GM18499 (cell line): Measurements from ENCODE around the gene EVC2.

Experiments
- ATAC-seq: cut with Tn5 transposase; IDR thresholded peaks from one replicate; pipeline ENCODE4 v1.9.1; 2021; ENCODE audit warnings: moderate number of reproducible peaks; ENCODE audit not compliant: insufficient read depth, unreplicated experiment

The EVC2 gene

GRCh38 chr4:5572114-5572513, 136.2 kb downstream of the EVC2 start:
- no peak for ATAC-seq

GRCh38 chr4:5571646-5572045, 136.7 kb downstream of the EVC2 start:
- no peak for ATAC-seq

DNA sequence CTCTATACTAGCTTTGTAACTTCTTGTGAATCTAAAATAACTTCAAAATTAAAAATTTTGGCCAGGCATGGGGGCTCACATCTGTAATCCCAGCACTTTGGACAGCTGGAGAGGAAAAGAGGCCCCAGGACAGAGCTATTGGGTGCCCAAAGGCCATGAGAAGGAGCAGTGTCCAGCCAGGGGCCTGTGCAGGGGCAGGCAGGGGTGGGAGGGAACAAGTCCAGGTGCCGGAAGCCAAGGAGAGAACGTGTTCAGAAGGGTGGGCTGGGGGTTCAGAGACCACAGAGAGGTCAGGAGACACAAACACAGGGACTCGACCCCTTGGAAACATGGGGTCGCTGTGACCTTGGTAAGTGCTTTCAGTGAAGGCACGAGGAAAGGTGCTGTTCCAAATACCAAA, 138.9 kb downstream of the EVC2 start:
- ATAC-seq = no peak

- ATAC-seq = no peak
Measured at GRCh38 chr4:5568931-5569330, 139.4 kb downstream of the EVC2 start.

DNA sequence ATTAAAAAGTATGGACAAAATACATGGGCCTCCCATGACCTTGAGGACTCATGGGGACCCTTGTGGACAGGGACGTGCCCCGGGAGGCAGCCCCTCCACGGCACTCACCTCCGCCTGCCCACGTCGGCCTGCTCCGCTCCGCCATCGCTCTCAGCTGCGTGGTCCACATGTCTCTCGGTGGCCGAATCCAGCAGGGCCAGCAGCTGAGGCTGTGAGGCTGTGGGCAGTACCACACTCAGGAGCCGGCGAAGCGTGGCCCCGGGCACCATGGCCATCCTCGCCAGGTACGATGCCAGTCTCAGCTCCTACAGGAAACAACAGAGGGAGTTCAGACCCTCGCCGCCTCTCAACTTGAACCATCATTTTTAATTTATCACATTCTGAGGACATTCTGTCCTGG, 140.0 kb downstream of the EVC2 start:
- no peak for ATAC-seq

- no peak for ATAC-seq
Measured at GRCh38 chr4:5566991-5567390, 141.4 kb downstream of the EVC2 start.

- no peak for ATAC-seq
Measured at GRCh38 chr4:5566526-5566925, 141.8 kb downstream of the EVC2 start.

DNA sequence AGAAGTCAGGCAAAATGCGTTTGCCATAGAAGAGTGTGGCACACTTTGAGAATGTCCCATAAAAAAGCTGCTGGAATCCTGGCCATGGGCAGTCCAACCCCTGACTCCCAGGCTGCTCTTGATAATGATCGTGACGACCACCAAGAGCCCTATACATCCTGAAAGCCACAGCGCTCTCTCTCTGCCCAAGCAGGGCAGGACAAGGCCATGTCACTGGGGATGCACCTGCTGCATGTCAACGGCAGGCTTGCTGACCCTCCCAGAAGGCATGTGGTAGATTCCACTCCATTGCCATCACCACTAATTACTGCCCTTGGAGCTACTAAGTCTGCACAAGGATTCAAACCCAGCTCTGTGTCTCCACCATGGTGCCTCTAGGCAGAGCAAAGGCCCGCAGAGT, 144.5 kb downstream of the EVC2 start:
- ATAC-seq = no peak

- no peak for ATAC-seq
Measured at GRCh38 chr4:5562476-5562875, 145.9 kb downstream of the EVC2 start.

- no peak for ATAC-seq
Measured at GRCh38 chr4:5561286-5561685, 147.1 kb downstream of the EVC2 start.

GRCh38 chr4:5558502-5558901, 149.9 kb downstream of the EVC2 start:
- ATAC-seq = no peak

DNA sequence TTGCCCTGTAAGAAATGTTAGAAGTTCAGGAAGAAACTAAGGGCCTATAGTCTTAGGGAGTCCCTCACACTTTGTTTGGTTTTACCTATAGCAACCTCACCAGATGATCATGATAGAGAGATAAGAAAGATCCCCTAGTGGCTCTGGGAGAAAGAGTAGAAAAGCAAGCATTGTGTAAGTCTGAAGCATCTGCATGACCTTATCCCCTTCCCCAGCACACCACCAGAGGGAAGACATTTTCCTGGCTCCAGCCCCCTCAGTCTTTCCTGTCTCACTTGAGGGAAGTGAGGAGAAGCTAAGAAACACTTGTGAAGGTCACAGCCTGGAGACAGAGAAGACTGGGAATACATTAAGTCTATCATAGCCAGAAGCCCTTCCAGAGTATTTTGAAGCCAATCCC, 154.0 kb downstream of the EVC2 start:
- no peak for ATAC-seq

GRCh38 chr4:5553801-5554200, 154.6 kb downstream of the EVC2 start:
- ATAC-seq = no peak

- no peak for ATAC-seq
Measured at GRCh38 chr4:5552451-5552850, 155.9 kb downstream of the EVC2 start.

DNA sequence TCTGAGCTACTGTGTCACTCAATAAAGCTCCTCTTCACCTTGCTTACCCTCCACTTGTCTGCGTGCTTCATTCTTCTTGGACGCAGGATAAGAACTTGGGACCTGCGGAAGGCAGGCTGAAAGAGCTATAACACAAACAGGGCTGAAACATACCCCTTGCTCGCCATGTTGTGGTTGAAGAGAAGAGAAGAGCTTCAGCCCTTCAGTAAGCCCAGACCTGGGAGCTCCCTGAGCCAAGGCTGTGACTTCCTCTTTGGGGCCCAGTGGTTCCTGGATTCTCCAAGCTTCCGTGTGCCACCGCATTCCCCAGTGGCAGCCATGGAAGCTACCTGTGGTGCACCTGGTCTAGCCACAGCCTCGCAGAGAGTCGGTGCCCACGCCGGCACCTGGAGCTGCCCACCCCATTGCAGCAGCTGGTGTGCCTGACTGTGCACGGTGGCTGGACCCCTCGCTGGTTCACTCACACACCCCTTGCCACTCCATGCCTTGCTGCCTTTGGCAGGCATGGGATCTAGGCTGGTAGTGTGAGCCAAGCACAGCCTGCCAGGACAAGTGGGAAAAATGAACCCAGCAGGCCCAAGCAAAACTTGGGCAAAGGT, 160.6 kb downstream of the EVC2 start:
- ATAC-seq = no peak

DNA sequence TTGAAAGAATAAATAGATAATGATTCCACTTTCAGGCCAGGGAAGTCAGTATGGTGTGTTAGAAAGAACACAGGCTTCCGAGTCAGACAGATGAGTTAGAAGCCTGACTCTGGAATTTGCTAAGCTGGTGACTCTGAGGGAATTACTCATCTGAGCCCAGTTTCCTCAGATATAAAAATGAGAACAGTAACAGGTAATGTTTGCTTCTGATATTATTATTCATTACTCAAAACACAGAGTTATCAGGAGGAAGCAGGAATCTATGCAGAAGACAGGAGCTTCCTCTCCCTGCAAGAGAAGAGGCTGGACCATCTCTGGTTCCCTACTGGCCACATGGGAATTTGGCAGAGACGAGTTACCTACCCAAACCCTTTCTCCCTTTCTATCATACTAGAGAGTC, 163.1 kb downstream of the EVC2 start:
- no peak for ATAC-seq

DNA sequence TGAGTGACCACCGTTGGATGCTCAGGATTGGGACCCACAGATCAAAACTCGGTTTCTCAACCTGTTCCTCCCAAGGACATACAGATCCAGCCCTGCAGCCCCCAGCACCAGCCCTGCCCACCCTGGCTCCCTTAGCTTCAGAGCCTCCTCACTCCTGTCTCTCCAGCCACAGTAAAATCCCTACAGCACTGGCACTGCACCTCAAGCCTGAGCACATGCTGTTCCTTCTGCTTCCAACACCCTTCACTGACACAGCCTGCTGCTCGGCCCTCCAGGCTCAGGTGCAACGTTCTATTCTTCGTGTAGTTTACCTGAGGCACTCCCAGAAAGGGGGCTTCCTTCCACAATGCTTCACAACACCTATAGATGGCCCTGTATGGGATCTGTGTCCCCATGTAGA, 163.6 kb downstream of the EVC2 start:
- no peak for ATAC-seq

GRCh38 chr4:5543681-5544080, 164.7 kb downstream of the EVC2 start:
- no peak for ATAC-seq

DNA sequence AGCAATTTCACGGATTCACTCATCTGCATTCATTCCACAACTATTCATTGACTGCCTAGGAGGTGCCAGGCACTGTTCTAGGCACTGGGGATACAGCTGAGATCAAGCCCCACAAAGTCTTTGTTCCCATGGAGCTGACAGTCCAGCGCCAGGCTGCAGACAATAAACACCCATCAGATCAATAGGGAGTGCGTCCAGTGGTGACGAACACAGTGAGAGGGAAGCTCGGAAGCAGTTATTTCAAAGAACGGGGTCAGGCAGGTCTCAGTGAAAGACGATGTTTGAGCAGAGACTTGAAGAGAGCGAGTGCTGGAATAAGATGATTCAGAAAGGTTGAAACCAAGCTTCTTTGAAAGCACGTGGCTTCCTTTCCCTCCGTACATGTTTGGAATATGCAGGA, 167.2 kb downstream of the EVC2 start:
- ATAC-seq = no peak

DNA sequence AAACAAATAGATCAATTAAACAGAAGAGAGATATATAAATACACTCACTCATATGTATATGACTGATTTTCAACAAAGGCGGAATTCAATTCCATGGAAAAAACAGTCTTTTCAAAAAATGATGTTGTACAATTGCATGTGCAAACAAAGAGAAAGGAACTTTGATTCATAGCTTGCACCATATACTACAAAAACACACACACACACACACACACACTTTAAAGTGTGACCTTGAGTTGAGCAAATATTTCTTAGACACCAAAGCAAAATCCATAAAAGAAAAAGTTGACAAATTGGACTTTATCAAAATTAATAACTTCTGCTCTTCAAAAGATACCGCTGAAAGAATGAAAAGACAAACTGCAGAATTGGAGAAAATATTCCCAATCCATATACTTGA, 168.8 kb downstream of the EVC2 start:
- no peak for ATAC-seq

- ATAC-seq = no peak
Measured at GRCh38 chr4:5532100-5532499, 176.3 kb downstream of the EVC2 start.

- no peak for ATAC-seq
Measured at GRCh38 chr4:5528031-5528436, 180.3 kb downstream of the EVC2 start.

DNA sequence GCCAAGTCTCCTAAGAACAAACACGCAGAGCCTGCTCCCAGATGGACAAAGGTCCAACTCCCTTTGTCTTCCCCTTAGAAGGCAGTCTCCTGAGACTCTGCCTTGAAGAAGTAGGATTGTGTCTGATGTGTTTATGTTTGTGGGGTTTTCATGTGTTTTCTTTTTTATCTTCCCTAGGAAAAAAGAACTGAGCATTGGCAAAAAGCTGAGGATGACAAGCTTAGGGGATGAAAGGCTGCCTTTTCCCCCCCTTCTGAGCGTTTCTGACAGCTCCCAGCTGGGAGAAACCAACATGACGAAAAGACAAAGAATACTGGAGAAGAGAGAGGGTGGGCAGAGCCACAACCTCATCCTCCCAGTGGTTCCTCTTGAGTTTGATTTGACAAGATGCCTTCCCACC, 181.1 kb downstream of the EVC2 start:
- no peak for ATAC-seq
